HepG2 (cell line): Measurements from ENCODE around the gene TNP2. TPM values are rescaled to one million over a fixed set of nuclear protein-coding genes. Genes with fewer than 3 reads are reported as not detected.

Source experiments
- CHCHD3 ChIP-seq: sonication (generic); formaldehyde crosslinking; IDR thresholded peaks from 2 replicates; pipeline ENCODE4 v1.8.0; 2022; ENCODE audit warnings: mild to moderate bottlenecking, missing genetic modification reagents, moderate library complexity
- DRAP1 ChIP-seq: IDR thresholded peaks from 2 replicates; pipeline ENCODE4 v1.6.1; 2016; ENCODE audit warnings: missing genetic modification reagents, missing compliant biosample characterization
- ESRRA ChIP-seq: sonication (generic); formaldehyde crosslinking; IDR thresholded peaks from 2 replicates; pipeline ENCODE4 v1.5.1; 2020; ENCODE audit warnings: mild to moderate bottlenecking, low read depth, missing genetic modification reagents
- GATAD1 ChIP-seq: IDR thresholded peaks from 2 replicates; pipeline ENCODE4 v1.6.1; 2016; ENCODE audit warnings: missing genetic modification reagents, missing compliant biosample characterization
- HMGA1 ChIP-seq: sonication (generic); formaldehyde crosslinking; conservative IDR thresholded peaks from 2 replicates; pipeline ENCODE4 v1.4.0; 2020; ENCODE audit warnings: missing genetic modification reagents
- HNRNPL ChIP-seq: fragments of 200-400 bp; formaldehyde crosslinking; IDR thresholded peaks from 2 replicates; pipeline ENCODE4 v1.6.1; 2017; ENCODE audit warnings: mild to moderate bottlenecking, low read depth, low read length
- HOXA7 ChIP-seq: sonication (generic); formaldehyde crosslinking; IDR thresholded peaks from 2 replicates; pipeline ENCODE4 v1.8.1; 2022; ENCODE audit warnings: mild to moderate bottlenecking, missing genetic modification reagents, moderate library complexity
- IRF2 ChIP-seq: IDR thresholded peaks from 2 replicates; pipeline ENCODE4 v1.6.1; 2018; ENCODE audit warnings: missing genetic modification reagents, missing compliant biosample characterization
- KDM5B ChIP-seq: sonication (generic); formaldehyde crosslinking; IDR thresholded peaks from 2 replicates; pipeline ENCODE4 v1.4.0; 2020; ENCODE audit warnings: missing genetic modification reagents, mild to moderate bottlenecking, borderline replicate concordance
- MTA3 ChIP-seq: sonication (generic); formaldehyde crosslinking; IDR thresholded peaks from 2 replicates; pipeline ENCODE4 v1.4.0; 2020; ENCODE audit warnings: missing genetic modification reagents
- MZF1 ChIP-seq: sonication (generic); formaldehyde crosslinking; IDR thresholded peaks from 2 replicates; pipeline ENCODE4 v1.8.1; 2023; ENCODE audit warnings: mild to moderate bottlenecking, missing genetic modification reagents, borderline replicate concordance
- NRL ChIP-seq: sonication (generic); formaldehyde crosslinking; IDR thresholded peaks from 2 replicates; pipeline ENCODE4 v1.5.0; 2020; ENCODE audit warnings: missing genetic modification reagents, mild to moderate bottlenecking, moderate library complexity, borderline replicate concordance
- PCBP2 ChIP-seq: fragments of 200-400 bp; formaldehyde crosslinking; optimal IDR thresholded peaks from 2 replicates; pipeline ENCODE3; 2018; ENCODE audit warnings: low read length, low read depth; ENCODE audit not compliant: poor library complexity, severe bottlenecking
- REPIN1 ChIP-seq: sonication (generic); formaldehyde crosslinking; IDR thresholded peaks from 2 replicates; pipeline ENCODE4 v1.8.0; 2022; ENCODE audit warnings: missing genetic modification reagents, low read depth, mild to moderate bottlenecking, borderline replicate concordance
- ZBTB1 ChIP-seq: sonication (generic); formaldehyde crosslinking; IDR thresholded peaks from 2 replicates; pipeline ENCODE4 v1.4.0; 2020; ENCODE audit warnings: missing genetic modification reagents, borderline replicate concordance
- ZMYM3 ChIP-seq: sonication (generic); formaldehyde crosslinking; IDR thresholded peaks from 2 replicates; pipeline ENCODE4 v1.5.1; 2020; ENCODE audit warnings: mild to moderate bottlenecking, missing genetic modification reagents
- ZNF235 ChIP-seq: sonication (generic); formaldehyde crosslinking; IDR thresholded peaks from 2 replicates; pipeline ENCODE4 v1.8.1; 2023; ENCODE audit warnings: mild to moderate bottlenecking, missing genetic modification reagents, borderline replicate concordance
- ZNF292 ChIP-seq: sonication (generic); formaldehyde crosslinking; IDR thresholded peaks from 2 replicates; pipeline ENCODE4 v1.8.1; 2022; ENCODE audit warnings: mild to moderate bottlenecking, low read depth, missing genetic modification reagents, borderline replicate concordance
- ZNF383 ChIP-seq: sonication (generic); formaldehyde crosslinking; IDR thresholded peaks from 2 replicates; pipeline ENCODE4 v1.4.0; 2020; ENCODE audit warnings: missing genetic modification reagents, mild to moderate bottlenecking, borderline replicate concordance
- ZNF431 ChIP-seq: sonication (generic); formaldehyde crosslinking; IDR thresholded peaks from 2 replicates; pipeline ENCODE4 v1.9.0; 2022; ENCODE audit warnings: missing genetic modification reagents, low read depth, mild to moderate bottlenecking, borderline replicate concordance
- ZNF691 ChIP-seq: sonication (generic); formaldehyde crosslinking; IDR thresholded peaks from 2 replicates; pipeline ENCODE4 v1.4.0; 2020; ENCODE audit warnings: missing genetic modification reagents, low read depth, mild to moderate bottlenecking, borderline replicate concordance
- ZNF710 ChIP-seq: sonication (generic); formaldehyde crosslinking; IDR thresholded peaks from 2 replicates; pipeline ENCODE4 v1.5.0; 2020; ENCODE audit warnings: mild to moderate bottlenecking, missing genetic modification reagents, borderline replicate concordance
- ZNF816 ChIP-seq: sonication (generic); formaldehyde crosslinking; IDR thresholded peaks from 2 replicates; pipeline ENCODE4 v1.8.0; 2022; ENCODE audit warnings: missing genetic modification reagents, mild to moderate bottlenecking, borderline replicate concordance
- ZXDC ChIP-seq: sonication (generic); formaldehyde crosslinking; IDR thresholded peaks from 2 replicates; pipeline ENCODE4 v1.5.0; 2020; ENCODE audit warnings: mild to moderate bottlenecking, missing genetic modification reagents
- polyA plus RNA-seq, 8 experiments: library from polyadenylated mRNA; depleted of rRNA in 3 of 8; stranded (reverse) in 7 of 8; unstranded in 1 of 8; fragments of >200 nt; fragmentation: Illumina TruSeq in 4 of 8; extraction: Trizol in 4 of 8; gene quantifications; 2 replicates each; pipeline versions ENCODE4 v1.2.1 to v1.2.3, GENCODE V29; 2011 to 2016; ENCODE audit warnings: low read depth in 4 of 8, missing spikeins in 1 of 8, mixed read lengths in 1 of 8; ENCODE audit not compliant: insufficient read depth in 1 of 8
- total RNA-seq, 5 experiments: library from RNA; depleted of rRNA; stranded (reverse); fragments of >200 nt; fragmentation: Illumina TruSeq; extraction: Trizol; gene quantifications; 2 replicates each; pipeline ENCODE4 v1.2.3, GENCODE V29; 2016; ENCODE audit warnings: low read depth in 1 of 5

The TNP2 gene
- total and polyA plus RNA-seq, 2 of the 13 experiments (the other 11 are each of a cell fraction or from before 2014, with no cell fraction given) = not detected

GRCh38 chr16:11303405-11304138, 34.4 kb upstream of the TNP2 start (continued):
- no peak; the same call in 1 of the 2 replicates for TF ChIP-seq GATAD1
- TF ChIP-seq ZXDC (CRISPR knock-in tag) = no peak
- TF ChIP-seq PCBP2 = no peak
- TF ChIP-seq HNRNPL = no peak
- TF ChIP-seq ZNF710 (CRISPR knock-in tag) = no peak
- TF ChIP-seq MTA3 (CRISPR knock-in tag) = no peak
- TF ChIP-seq ESRRA (CRISPR knock-in tag) = no peak
- TF ChIP-seq NRL (CRISPR knock-in tag) = no peak
- no peak for TF ChIP-seq ZNF383 (CRISPR knock-in tag)
- TF ChIP-seq ZNF431 (CRISPR knock-in tag) = no peak
- 0 out of 2 replicates have a peak, but pooled peaks have one; percentile 59 for TF ChIP-seq ZMYM3 (CRISPR knock-in tag)
- no peak for TF ChIP-seq HMGA1 (CRISPR knock-in tag)
- no peak for TF ChIP-seq CHCHD3 (CRISPR knock-in tag)
- no peak for TF ChIP-seq ZNF816 (CRISPR knock-in tag)
- TF ChIP-seq ZBTB1 (CRISPR knock-in tag) = no peak
- TF ChIP-seq ZNF691 = no peak
- TF ChIP-seq ZNF235 = no peak
- 0 out of 2 replicates have a peak, but pooled peaks have one; percentile 7 for TF ChIP-seq KDM5B (CRISPR knock-in tag)
- TF ChIP-seq IRF2 = 0 out of 2 replicates have a peak, but pooled peaks have one; percentile 17
- 0 out of 2 replicates have a peak, but pooled peaks have one; percentile 23 for TF ChIP-seq DRAP1
- TF ChIP-seq HOXA7 = no peak
- TF ChIP-seq MZF1 = no peak
- TF ChIP-seq REPIN1 (CRISPR knock-in tag) = no peak
- TF ChIP-seq ZNF292 = 0 out of 2 replicates have a peak, but pooled peaks have one; percentile 19
